Large intestine (tissue), 3 donors: Measurements from ENCODE around the gene U2AF1L4. TPM values are rescaled to one million over a fixed set of nuclear protein-coding genes. Genes with fewer than 3 reads are reported as not detected.

Experiments
- DNase-seq, 2 donors: peaks; one replicate each; pipeline versions ENCODE4 v3.0.0 to v3.0.0-alpha.2; 2013
- H3K27ac ChIP-seq: one replicate; pipeline ENCODE4 v1.5.1; 2013; ENCODE audit warnings: low read length
- H3K27me3 ChIP-seq: 2 replicates; pipeline ENCODE4 v1.6.1; 2013; ENCODE audit warnings: low read length; ENCODE audit not compliant: control insufficient read depth, insufficient read depth
- H3K36me3 ChIP-seq: 2 replicates; pipeline ENCODE4 v1.6.1; 2013; ENCODE audit warnings: low read length; ENCODE audit not compliant: control insufficient read depth, insufficient read depth
- H3K4me1 ChIP-seq: one replicate; pipeline ENCODE4 v1.6.1; 2013; ENCODE audit warnings: low read length; ENCODE audit not compliant: control insufficient read depth, insufficient read depth
- H3K4me3 ChIP-seq: one replicate; pipeline ENCODE4 v1.5.1; 2013; ENCODE audit warnings: low read length
- H3K9me3 ChIP-seq: one replicate; pipeline ENCODE4 v1.6.1; 2013; ENCODE audit warnings: mild to moderate bottlenecking, low read depth, low read length, moderate library complexity; ENCODE audit not compliant: control insufficient read depth
- WGBS: methylation state at CpG from one replicate; pipeline ENCODE4 v1.1.5; 2013; ENCODE audit warnings: low lambda C conversion rate; ENCODE audit not compliant: insufficient coverage; 5-methylcytosine and 5-hydroxymethylcytosine counted together
- polyA plus RNA-seq: library from polyadenylated mRNA; unstranded; fragments of 120-200 nt; gene quantifications from one replicate; pipeline ENCODE4 v1.2.1, GENCODE V29; 2013

Gene U2AF1L4
- polyA plus RNA-seq, 1 donor = 31.2 TPM

GRCh38 chr19:35756377-35757230 lies 11.4 kb upstream of the U2AF1L4 start, which contains the start of gene HSPB6:
Gene HSPB6 (minus strand): TSS chr19:35757029. CDS start chr19:35757008, 21 bp downstream.
- H3K36me3 ChIP-seq = peaks cover 29% of the 10 kb centered on the region
- H3K4me1 ChIP-seq = peaks cover 25% of the 10 kb centered on the region
- DNase-seq = no peak
- H3K9me3 ChIP-seq = no peaks in the 10 kb centered on the region
- WGBS = no CpG with 5 or more reads among the region's 52 CpGs
- H3K4me3 ChIP-seq = peak within 1 kb of the TSS; percentile 81
- H3K27ac ChIP-seq = peak within 1 kb of the TSS; percentile 71
- peaks cover 23% of the 10 kb centered on the region for H3K27me3 ChIP-seq

GRCh38 chr19:35755550-35756376 lies 10.5 kb upstream of the U2AF1L4 start:
- Histone ChIP-seq H3K4me1 (peaks cover 25% of the 10 kb centered on the region), H3K36me3 (peaks cover 26% of the 10 kb centered on the region), H3K27me3 (peaks cover 23% of the 10 kb centered on the region), H3K27ac (peak overlapping the region; percentile 67), H3K9me3 (no peaks in the 10 kb centered on the region), H3K4me3 (peak overlapping the region; percentile 81)
- WGBS = no CpG with 5 or more reads among the region's 74 CpGs
- peak; percentile 56 to 59 for DNase-seq

- Histone ChIP-seq H3K4me1 (peaks cover 25% of the 10 kb centered on the region), H3K36me3 (peaks cover 24% of the 10 kb centered on the region), H3K27me3 (peaks cover 23% of the 10 kb centered on the region), H3K9me3 (no peaks in the 10 kb centered on the region), H3K4me3 (peak overlapping the region; percentile 25), H3K27ac (no peak overlapping the region)
- WGBS = no CpG with 5 or more reads among the region's 17 CpGs
- no peak for DNase-seq
Measured at GRCh38 chr19:35755131-35755549, 9.9 kb upstream of the U2AF1L4 start.

GRCh38 chr19:35754370-35755130 lies 9.3 kb upstream of the U2AF1L4 start:
- Histone ChIP-seq H3K4me3 (no peak overlapping the region), H3K27ac (no peak overlapping the region), H3K4me1 (peaks cover 25% of the 10 kb centered on the region), H3K9me3 (no peaks in the 10 kb centered on the region), H3K27me3 (peaks cover 23% of the 10 kb centered on the region), H3K36me3 (peaks cover 19% of the 10 kb centered on the region)
- DNase-seq = no peak
- no CpG with 5 or more reads among the region's 13 CpGs for WGBS

- DNase-seq = no peak
- WGBS = no CpG with 5 or more reads among the region's 20 CpGs
- Histone ChIP-seq H3K27me3 (peaks cover 23% of the 10 kb centered on the region), H3K36me3 (peaks cover 19% of the 10 kb centered on the region), H3K4me1 (peaks cover 27% of the 10 kb centered on the region), H3K4me3 (no peak overlapping the region), H3K27ac (no peak overlapping the region), H3K9me3 (no peaks in the 10 kb centered on the region)
Measured at GRCh38 chr19:35753634-35754369, 8.6 kb upstream of the U2AF1L4 start.

- peaks cover 23% of the 10 kb centered on the region for H3K27me3 ChIP-seq
- WGBS = no CpG with 5 or more reads among the region's 20 CpGs
- no peaks in the 10 kb centered on the region for H3K9me3 ChIP-seq
- H3K4me3 ChIP-seq = no peak overlapping the region
- peaks cover 29% of the 10 kb centered on the region for H3K4me1 ChIP-seq
- no peak for DNase-seq
- peaks cover 19% of the 10 kb centered on the region for H3K36me3 ChIP-seq
- H3K27ac ChIP-seq = no peak overlapping the region
Measured at GRCh38 chr19:35752746-35753350, 7.6 kb upstream of the U2AF1L4 start.

GRCh38 chr19:35751839-35752745 lies 6.9 kb upstream of the U2AF1L4 start:
- no peak overlapping the region for H3K4me3 ChIP-seq
- H3K9me3 ChIP-seq = no peaks in the 10 kb centered on the region
- H3K4me1 ChIP-seq = peaks cover 27% of the 10 kb centered on the region
- peaks cover 19% of the 10 kb centered on the region for H3K36me3 ChIP-seq
- WGBS = no CpG with 5 or more reads among the region's 14 CpGs
- no peak for DNase-seq
- H3K27me3 ChIP-seq = peaks cover 21% of the 10 kb centered on the region
- no peak overlapping the region for H3K27ac ChIP-seq

GRCh38 chr19:35750167-35750566 lies 4.9 kb upstream of the U2AF1L4 start:
- peaks cover 2% of the 10 kb centered on the region for H3K27me3 ChIP-seq
- no peak overlapping the region for H3K27ac ChIP-seq
- no peaks in the 10 kb centered on the region for H3K9me3 ChIP-seq
- H3K36me3 ChIP-seq = peaks cover 19% of the 10 kb centered on the region
- H3K4me1 ChIP-seq = peaks cover 16% of the 10 kb centered on the region
- H3K4me3 ChIP-seq = no peak overlapping the region
- DNase-seq = no peak
- WGBS = no CpG with 5 or more reads among the region's 5 CpGs
